ENCODE data around the gene TP53INP2.

GRCh38 chr20:34710861-34711574 lies 6.9 kb downstream of the TP53INP2 start:
- no peak for TF ChIP-seq CTCF (IDR thresholded peaks at IDR 0.05)
- no peak for TF ChIP-seq POLR2A (IDR thresholded peaks at IDR 0.05)

Data from uterus (tissue), 2 donors.